H1 (cell line): Measurements from ENCODE around the gene NR3C2. TPM values are rescaled to one million over a fixed set of nuclear protein-coding genes. Genes with fewer than 3 reads are reported as not detected.

Source experiments
- BACH1 ChIP-seq: IDR thresholded peaks from 2 replicates; pipeline ENCODE4 v1.6.1; 2012; ENCODE audit warnings: low read length, improper control_type of control experiment
- CEBPB ChIP-seq: IDR thresholded peaks from 2 replicates; pipeline ENCODE4 v1.6.1; 2012; ENCODE audit warnings: low read depth, low read length
- CHD1 ChIP-seq: IDR thresholded peaks from 2 replicates; pipeline ENCODE4 v1.6.1; 2012; ENCODE audit warnings: low read depth, low read length, improper control_type of control experiment
- CREB1 ChIP-seq: IDR thresholded peaks from 2 replicates; pipeline ENCODE4 v1.6.1; 2012; ENCODE audit warnings: inconsistent platforms
- POLR2AphosphoS5 ChIP-seq: IDR thresholded peaks from 2 replicates; pipeline ENCODE4 v1.6.1; 2011; ENCODE audit warnings: low read depth, low read length
- RNF2 ChIP-seq: fragments of 200-900, 300-1000 bp; sonication (generic); IDR thresholded peaks from 2 replicates; pipeline ENCODE4 v1.7.1; 2016; ENCODE audit warnings: borderline replicate concordance, low read depth, mild to moderate bottlenecking, antibody characterized with exemption, low read length; ENCODE audit not compliant: poor library complexity, severe bottlenecking; ENCODE audit errors: missing control alignments
- polyA plus RNA-seq, 7 experiments: library from polyadenylated mRNA; depleted of rRNA in 3 of 7; stranded (reverse) in 5 of 7; unstranded in 2 of 7; fragments of >200 nt in 5 of 7; fragments of 200-250 nt in 2 of 7; gene quantifications; 1 replicate in 5 of 7; 2 replicates in 1 of 7; 4 replicates in 1 of 7; pipeline versions ENCODE4 v1.2.1 to v1.2.3, GENCODE V29; 2011 to 2013; ENCODE audit warnings: missing spikeins in 2 of 7, mixed read lengths in 2 of 7
- total RNA-seq: library from RNA; stranded (reverse); fragmentation: NEBNext Ultra II Directional; extraction: Animal tissue kit (Norgen Biotek cat#: 25700); gene quantifications from 2 replicates; pipeline ENCODE4 v1.2.1, GENCODE V29; 2021

NR3C2 gene
- total and polyA plus RNA-seq, 2 of the 8 experiments (the other 6 are each of a cell fraction or from before 2014, with no cell fraction given): 0.80 to 3.9 TPM

GRCh38 chr4:148436512-148436911 lies 5.7 kb downstream of the NR3C2 start (continued):
- no peak for TF ChIP-seq RNF2
- TF ChIP-seq CHD1: no peak
- TF ChIP-seq CREB1: no peak
- no peak for TF ChIP-seq CEBPB
- no peak for TF ChIP-seq POLR2AphosphoS5
- no peak for TF ChIP-seq BACH1
- TF ChIP-seq, all 59 proteins: peak for 0
